Stimulated activated CD8-positive, alpha-beta memory T cell treated with anti-CD3 and anti-CD28 coated beads, Interleukin-7, amount 100 ng/mL, for 1 hour (primary cell): Measurements from ENCODE around the gene BAIAP2L2.
"Not testable (repeated sequence)": the region's sequence is repeated elsewhere in the genome, so short reads cannot be mapped to it uniquely, and the experiment has no call there.

Experiments used
- DNase-seq, 2 donors: peaks; one replicate each; pipeline ENCODE4 v3.0.0-alpha.2; 2020; ENCODE audit warnings: low read depth in 2 of 2

Gene BAIAP2L2

DNA sequence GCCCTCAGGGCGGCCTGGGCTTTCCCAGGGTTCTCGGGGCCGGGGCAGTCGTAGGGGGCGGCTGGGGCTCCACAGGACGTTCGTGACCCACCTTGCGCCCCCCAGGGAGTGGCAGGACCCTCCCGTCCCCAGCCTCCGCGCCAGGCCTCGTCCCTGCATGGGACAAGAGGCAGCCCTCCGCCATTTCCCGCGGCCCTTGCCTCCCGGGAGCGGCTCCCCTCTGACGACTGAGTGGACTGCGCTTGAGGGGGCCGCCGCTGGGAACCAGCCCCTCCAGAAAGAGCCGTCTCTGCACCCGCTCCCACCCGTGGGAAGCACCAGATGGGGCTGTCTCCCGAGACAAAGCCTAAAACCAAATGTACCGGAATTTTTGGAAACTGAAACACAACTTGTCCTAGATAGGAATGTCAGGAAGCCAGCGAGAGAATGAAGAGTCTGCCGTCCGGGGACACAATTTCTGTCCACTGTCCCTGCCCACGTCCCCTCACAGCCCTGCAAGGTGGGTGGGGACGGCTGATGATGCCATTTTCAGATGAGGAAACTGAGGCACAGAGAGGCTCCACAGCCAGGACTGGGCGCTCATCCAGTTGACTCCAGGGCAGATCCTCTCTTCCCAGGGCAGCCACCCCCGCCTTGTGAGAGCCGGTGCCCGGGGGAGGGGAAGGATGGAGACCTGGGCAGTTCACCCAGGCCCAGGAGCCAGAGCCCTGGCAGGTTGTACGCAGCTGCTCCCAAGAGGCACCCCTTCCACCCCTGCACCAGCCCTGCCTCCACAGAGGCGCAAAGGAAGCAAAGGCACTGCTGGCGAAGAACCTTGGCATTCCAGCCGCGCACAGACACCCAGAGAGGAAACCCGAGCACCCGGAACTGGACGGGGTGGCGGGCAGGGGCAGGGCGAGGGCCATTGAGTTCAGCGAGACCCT lies 71.3 kb downstream of the BAIAP2L2 start:
- DNase-seq: no peak

DNA sequence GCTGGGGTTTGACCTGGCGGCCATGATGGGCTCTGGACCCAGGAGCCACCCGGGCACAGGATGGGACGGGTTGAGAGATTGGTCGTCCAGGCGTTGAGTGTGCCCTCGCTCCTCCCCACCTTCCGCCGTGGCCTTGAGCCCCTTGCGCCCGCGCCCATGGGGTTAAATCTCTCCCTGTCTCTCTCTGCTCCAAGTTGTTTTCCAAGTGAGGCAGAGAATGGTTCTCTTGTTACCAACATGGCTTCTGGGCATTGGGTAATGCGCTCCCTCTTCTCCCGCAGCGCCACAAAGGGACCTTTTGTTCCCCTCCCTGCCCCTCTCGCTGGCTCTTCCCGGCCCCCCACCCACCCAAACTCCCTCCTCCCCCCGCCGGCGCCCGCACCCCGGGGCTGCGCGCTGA lies 72.1 kb downstream of the BAIAP2L2 start:
- DNase-seq: no peak

DNA sequence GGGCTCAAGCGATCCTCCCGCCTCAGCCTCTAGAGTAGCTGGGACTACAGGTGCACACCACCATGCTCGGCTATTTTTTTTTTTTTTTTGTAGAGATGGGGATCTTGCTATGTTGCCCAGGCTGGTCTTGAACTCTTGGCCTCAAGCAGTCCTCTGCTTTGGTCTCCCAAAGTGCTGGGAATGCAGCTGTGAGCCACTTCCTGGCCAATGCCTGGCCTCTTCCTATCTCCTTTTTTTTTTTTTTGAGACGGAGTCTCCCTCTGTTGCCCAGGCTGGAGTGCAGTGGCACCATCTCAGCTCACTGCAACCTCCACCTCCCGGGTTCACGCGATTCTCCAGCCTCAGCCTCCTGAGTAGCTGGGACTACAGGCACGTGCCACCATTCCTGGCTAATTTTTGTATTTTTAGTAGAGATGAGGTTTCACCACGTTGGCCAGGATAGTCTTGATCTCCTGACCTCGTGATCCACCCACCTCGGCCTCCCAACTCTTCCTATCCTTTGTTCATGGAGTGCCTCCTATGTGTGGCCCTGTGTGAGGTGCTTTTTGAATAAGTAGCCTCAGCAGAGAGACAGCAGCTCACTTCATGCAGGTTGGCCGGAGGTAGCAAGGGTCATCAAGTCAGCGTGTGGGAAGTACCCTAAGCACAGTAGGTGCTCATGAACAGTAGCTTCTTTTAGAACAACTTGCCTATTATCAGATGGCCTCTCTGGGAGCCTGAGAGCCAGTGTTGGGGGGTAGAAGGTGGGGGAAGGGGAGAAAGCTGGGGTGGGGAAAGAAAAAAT lies 72.9 kb downstream of the BAIAP2L2 start:
- DNase-seq: not testable (repeated sequence)

DNA sequence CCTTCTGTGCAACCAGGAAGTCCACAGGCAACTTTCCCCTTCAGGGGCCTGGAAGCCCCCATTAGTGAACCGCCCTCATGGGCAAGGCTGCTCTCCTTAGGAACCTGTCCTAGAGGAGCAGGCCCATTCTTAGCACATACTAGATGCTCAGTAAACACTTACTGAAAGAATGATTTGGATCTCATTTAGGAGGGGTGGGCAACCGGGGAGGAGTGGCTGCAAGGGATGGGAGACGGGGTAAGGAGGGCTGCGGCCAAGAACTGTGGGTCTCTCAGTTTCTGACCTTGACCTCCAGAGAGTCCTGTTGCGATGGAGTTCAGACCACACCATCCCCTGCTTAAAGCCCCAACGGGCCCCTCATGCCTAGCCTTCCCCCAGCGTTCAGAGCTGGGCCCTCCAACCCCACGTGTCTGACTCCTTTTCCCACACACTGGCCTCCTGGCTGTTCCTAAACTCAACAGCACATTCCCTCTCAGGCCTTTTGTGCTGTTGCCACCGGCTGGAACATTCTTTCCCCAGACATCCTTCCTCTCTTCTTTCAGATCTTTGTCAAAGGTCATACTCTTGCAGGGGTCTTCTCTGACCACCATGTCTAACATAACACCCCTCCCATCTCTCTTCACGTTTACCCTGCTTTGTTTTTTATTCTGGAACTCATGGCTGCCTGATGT lies 74.0 kb downstream of the BAIAP2L2 start:
- no peak for DNase-seq

DNA sequence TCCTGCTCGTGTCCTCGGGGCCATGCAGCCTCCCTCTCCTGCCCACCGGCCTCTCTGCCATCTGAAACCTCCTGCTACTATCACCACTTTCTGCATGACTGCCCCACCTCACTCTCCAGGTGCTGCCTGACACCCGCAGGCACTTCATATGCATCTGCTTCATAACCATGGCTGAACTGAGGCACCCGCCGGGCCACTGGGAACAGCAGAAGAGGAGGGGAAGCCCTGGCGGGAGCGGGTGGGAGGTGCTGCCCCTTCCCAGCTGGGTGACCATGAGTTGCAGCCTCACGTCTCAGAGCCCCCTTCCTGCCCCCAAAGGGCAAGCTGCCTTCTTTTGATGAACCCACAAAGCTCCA lies 75.0 kb downstream of the BAIAP2L2 start:
- DNase-seq: no peak
